GM18870 (cell line): ENCODE data around the gene IRX3.

Experiments
- ATAC-seq: cut with Tn5 transposase; IDR thresholded peaks from one replicate; pipeline ENCODE4 v1.9.1; 2021; ENCODE audit warnings: moderate library complexity; ENCODE audit not compliant: unreplicated experiment

Gene IRX3

DNA sequence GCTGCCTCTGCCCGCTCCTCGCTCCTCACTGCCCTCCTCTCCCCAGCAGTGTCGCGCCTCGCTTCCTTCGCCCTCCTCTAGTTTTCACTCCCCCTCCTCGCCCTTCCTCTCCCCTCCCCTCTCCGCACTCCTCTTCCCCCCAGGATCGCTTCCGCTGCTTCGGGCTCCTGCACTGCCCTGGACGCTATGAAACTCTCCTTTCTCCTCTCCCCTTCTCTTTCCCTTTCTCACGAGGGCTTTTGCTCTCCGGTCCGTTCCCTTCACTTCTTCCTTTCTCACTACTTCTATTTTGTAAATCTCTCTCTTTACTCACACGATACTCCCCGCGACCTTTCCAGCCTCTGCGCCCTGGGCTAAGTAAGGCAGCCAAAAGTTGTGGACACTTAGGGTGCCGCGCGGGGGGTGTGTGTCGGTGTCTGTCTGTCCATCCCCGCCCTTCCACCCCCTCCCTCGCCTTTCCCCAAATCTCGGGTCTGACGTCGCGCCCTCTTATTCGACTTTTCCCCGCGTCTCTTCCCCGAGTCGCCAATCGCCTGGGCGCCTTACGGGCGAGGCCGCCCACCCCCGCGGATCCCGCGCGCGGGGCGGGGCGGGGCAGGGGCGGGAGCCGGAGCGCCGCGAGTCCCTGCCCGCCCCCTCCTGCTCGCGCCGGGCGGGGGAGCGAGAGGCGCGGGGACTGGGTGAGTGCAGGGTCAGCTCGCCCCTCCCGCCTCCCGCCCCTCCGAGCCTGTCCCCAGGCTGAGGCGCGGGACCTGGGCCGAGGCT, at the start of gene IRX3:
Gene IRX3, minus strand, starts transcription at position 422 of the 765 bp plus-strand sequence. CDS start 737 bp downstream, outside the sequence.
- no peak for ATAC-seq

DNA sequence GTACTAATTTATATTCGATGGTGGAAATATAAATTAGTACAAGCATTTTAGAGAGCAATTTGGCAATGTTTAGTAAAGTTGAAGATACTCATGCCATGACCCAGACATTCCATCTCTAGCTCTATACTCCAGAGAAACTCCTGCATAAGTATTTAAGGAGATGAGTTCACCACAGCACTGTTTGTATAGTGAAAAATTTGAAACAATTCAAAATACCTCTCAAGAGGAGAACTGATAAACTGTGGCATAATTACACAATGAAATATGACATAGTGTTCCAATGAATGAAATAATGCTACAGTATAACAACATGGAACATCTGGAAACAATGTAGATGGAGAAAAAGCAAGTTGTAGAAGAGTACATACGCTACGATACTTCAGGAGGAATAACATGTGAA, 48.6 kb upstream of the IRX3 start:
- no peak for ATAC-seq

DNA sequence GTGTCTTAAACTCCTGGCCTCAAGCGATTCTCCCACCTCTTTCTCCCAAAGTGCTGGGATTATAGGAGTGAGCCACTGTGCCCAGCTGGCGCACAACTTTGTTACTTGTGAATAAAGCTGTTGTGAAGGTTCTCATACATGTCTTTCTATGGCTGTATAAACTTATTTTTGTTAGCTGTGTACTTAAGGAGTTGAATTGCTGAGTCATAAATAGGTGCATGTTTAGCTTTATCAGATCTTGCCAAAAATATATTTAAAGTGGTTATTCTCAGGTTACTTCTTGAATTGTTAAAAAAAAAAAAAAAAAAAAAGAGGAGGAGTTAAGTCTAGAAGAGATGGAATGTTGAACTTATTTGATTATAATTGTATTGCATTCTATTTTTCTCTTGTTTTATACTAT, 47.6 kb upstream of the IRX3 start:
- ATAC-seq = no peak

DNA sequence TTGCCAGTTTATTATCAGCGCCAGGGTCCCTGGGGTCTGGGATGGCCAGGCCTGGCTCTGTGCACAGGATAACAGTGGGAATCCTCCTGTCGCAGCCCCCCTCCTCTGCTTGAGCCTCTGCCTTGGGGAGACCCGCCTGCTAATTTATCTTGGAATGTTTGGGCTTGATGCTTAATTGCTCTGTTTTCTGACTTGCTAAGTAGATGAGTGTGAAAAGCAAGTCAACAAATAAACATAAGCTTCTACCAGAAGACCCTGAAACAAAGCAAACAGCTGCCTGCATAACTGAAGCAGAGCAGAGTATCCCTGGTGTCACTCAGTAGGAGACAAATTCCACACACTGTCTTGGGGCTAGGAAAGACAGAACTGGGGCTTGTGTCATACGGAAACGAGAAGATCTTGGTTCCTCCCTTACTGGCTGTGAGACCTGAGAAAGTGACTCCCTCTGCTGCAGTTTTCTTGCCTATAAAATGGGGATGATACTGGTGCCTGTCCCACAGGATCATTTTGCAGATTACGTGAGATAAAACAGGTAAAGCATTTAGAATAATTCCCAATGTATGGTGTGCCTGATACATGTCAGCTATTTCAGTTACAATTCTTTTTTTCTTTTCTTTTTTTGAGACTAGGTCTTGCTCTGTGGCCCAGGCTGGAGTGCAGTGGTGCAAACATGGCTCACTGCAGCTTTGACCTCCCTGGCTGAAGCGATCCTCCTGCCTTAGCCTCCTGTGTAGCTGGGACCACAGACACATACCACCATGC, 44.8 kb upstream of the IRX3 start:
- no peak for ATAC-seq

DNA sequence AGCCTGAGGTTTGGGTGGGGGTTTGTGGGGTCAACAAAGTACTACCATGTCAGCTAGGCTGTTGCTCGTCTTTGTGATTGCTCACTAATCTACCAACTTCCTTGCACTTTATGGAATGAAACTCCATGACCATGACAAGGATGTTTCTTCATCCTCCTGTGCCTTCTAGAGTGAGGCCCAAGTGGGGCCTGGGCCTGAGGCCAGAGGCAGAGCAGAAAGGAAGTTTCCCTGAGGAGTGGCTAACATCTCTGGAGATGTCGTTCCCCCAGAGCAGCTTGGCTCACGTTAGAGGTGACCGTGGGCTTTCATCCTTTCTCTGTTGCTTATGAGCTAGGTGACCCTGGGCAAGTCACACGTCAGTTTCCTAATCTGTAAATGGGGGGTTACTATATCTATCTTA, 41.0 kb upstream of the IRX3 start:
- no peak for ATAC-seq

DNA sequence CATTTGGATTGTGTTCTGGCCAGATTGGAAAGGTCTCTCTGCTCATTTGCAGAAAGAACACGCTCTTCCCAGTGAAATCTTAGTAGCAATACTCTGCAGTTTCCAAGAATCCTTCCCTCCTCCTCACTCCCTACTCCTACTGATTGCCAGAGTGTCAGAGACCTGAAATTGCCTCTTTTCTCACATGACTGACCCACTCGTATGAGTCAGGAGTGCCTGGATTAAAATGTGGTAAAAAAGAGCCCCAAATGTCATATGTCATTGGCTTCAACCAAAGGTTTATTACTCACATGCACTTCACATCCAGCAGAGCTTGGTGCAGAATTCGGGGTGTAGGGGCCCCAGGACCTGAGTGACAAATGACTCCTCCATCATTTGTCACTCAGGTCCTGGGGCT, 39.7 kb upstream of the IRX3 start:
- ATAC-seq = no peak

DNA sequence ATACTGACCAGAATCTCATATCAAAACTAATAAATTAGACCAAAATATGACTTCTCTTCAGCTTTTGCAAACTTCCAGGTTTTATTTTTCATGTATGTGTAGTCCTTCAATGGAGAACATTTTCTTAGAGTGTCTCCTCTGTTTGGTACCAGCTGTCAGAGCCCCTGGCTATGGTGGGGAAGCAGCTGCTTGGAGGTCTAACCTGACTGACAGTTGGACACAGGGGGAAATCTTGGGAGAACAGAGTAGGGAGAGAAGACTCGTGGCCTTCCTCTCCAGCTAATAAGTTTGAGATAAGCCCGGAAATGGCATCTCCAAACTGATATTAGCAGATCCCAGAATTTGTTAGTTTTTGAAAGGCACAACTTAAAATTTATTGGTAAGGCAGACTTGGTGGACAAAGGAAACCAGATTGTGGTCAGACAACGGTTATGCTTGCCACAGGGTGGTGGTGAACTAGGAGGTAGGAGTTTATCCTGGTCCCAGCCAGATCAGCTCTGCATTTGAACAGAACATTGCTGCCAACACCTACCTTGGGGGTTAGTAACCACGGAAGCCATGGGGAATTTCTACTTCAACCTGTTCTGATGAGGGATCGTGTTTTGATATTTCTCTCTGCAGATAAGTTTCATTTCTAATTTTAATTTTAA, 39.2 kb upstream of the IRX3 start:
- no peak for ATAC-seq

DNA sequence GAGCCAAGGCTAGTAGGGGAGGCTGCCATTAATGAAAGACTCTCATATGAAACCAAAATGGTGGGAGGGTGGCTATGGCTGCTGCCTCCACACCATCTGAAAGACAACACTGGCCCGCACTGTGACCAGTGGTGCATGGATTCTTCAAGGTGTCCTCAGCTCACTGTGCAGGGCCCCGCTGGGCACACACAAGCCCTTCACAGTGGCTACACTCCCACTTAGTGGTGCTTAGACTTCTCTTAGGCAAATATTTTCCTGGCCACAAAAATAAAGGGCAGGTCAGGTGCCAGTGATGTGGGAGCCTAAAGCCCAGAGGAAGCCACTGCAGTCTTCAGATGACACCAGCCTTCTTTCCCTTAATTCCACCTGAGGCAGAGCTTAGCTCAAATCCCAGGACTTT, 38.1 kb upstream of the IRX3 start:
- ATAC-seq = no peak

DNA sequence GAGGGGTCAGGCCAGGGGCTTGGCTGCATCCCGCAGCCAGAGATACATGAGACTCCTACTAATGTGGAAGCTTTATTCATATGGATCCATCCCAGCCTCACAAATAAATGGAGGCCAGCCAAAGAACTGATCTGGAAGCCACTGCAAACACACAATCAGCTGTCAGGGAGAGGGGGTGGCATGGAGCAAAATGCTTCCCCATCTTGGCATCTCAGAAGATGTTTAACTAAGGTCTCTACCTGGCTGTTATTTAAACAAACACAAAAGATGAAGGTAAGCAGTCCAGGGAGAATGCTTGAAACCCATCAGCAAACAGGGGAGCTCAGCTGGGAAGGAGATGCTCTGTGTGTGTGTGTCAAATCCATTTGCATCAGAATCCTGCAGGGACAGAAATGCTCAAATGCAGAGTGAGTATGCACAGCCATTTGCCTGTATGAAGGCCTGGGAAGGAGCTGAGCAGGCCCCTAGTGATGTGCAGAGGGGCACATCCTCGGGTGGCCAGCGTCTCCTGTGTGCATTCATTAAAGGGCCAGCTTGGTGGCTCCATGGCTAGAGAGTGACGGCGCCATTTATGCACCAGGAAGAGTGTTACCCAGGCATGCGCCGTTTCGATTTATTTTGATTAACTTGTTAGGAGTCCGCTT, 34.2 kb upstream of the IRX3 start:
- ATAC-seq = no peak

DNA sequence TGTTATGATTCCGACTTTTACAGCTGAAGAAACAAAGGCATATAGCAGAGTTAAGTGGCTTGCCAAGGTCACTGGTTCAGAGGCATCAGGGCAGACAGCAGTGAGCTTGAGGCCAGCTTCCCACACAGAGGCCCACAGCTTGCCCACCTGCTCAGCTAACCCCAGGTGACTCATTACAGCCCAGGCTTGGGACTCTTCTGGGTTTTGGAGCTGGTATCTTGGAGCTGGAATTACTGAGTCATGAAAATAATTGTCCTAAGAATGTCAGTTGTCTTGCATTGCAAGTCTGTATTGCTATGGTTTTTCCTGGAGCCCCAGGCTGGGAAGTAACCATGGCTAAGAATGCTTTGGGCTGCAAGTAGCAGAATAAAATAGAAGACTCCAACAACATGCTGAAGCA, 32.4 kb upstream of the IRX3 start:
- ATAC-seq = no peak

DNA sequence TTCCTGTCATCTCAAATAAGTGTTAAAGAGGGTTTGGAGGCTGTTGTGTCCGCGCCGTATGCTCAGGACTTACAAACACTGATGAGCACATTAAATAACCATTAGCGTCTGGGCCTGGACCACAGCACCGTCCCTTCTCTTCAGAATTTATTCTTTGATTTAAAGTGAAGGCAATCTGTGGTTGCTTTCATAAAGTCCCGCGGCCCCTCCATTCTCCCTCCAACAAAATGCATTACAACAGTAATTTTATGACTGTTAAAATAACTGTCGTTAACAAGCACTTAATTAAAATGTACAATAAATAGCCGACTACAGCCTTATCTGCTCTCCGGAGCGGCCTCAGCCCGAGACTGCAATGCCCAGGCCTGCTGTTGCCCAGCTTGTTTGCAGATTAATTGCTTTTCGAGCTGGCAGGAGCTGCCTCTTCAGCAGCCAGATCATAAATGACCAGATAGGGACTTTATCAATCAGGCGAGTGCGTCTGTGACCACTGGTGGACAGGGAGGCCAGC, 30.6 kb upstream of the IRX3 start:
- no peak for ATAC-seq

DNA sequence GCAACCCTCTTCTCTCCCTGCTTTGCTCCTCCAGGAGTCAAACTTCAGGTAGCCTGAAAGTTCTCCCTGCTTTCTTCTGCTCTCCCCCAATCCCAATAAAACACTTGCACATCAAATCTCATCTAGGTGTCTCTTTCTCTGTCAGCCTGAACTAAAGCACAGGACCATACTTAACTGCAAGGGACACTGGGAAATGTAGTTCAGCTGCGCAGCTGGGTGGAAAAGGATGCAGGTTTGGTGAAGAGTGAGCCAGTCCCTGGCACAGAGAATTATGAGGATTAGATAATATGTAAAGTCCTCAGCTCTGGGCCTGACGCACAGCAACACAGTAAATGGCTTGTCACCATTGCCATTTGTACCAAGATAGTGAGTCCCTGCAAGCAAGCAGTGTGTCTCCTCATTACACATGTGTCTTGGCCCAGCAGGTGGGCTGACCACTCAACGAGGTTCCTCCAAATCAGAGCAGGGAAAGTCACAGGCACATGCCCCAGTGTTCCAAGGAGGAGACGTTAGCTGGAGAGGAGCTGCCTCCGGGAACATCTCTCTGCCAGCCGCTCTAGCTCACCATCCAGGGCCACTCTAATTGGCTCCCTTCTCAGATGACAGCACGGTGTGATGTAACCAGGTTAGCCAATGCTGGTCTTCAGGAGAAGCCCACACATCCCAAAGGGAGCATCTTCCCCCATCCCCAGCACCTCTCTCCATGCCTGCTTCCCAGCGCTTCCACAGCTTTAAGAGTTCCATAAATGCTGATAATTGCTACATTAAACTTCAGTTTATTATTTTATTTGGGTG, 29.7 kb upstream of the IRX3 start:
- ATAC-seq = no peak

DNA sequence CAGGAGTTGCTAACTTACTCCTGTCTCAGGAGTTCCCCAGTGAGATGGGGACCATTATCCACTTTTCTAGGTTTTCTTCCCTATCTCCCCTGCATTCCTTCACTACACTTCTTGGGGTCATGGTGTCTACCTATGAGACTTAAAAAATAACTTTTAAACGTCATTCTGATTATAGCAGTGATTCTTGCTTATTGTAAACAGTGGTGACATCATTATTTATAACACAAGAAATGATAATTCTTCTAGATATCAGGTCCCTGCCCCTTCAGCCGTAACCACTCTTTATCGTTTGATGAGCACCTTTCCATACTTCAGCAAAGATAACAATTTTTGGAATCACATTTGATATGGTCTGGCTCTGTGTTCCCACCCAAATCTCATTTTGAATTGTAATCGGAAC, 27.2 kb upstream of the IRX3 start:
- ATAC-seq = no peak

DNA sequence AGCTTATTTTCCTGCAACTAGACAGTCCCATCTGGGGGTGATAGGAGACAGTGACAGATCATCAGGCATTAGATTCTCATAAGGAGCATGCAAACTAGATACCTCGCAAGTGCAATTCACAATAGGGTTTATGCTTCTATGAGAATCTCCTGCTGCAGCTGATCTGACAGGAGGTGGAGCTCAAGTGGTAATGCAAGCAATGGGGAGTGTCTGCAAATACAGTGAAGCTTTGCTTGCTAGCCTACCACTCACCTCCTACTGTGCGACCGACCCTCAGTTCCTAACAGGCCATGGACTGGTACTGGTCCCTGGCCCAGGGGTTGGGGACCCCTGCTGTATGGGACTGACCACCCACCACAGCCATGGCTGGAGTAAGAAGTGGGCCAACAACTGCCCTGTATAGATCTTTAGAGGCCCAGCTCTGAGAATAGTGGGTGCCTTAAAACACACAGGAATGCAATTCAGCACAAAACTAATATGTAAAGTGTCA, 26.0 kb upstream of the IRX3 start:
- ATAC-seq = no peak

DNA sequence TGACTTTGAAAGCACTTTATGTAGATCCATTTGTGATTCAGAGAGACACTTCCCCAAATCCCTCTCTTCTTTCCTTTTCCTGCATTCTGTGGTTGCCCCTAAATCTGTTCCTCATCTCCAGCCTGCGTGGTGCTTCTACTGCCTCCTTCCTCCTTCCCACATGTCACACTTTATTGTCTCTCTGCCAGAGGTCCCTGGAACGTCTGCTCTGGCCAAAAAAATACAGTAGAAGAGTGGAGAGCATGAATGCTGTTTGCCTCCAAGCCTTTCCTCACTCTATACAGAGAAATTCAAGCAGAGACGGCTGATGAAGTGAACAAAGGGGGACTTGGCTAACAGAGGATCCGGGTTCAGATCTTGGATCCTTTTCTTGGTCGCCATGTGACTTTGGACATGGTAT, 22.8 kb upstream of the IRX3 start:
- no peak for ATAC-seq

DNA sequence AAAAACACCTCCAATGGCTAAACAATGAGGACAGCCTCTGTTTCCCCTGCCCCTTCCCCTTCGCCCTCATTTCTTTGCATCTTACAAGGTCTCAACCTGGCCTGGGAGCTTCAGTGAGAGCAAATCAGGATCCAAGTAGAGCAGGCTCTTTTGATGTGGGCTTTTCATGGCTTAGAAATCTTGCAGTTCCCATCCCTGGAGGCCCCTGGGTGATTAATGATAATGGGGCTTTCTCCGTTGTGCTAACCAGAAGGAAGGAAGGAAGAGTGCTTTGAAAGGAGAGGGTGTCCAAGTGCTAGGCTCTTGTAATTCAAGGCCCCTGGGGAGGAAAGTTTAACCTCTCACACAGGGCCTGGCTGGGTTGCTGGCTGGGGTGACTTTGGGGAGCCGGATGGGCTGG, 18.5 kb upstream of the IRX3 start:
- ATAC-seq = no peak

DNA sequence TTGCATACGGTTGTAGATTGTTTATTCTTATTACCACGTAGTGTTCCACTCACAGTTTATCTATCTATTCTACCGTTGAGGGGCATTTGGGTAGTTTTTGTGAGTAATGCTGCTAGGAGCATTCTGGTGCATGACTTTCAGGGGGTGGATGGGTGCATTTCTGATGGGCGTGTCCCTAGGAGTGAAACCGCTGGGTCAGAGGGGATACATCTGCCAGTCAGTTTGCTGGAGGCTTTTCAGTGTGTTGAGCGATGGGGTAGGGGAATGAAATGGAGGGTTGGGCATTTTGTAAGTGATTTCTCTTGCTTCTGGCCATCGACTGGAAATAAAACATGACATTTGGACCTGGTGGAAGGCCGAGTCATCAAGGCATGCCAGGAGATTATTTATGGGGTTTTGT, 17.0 kb upstream of the IRX3 start:
- no peak for ATAC-seq

DNA sequence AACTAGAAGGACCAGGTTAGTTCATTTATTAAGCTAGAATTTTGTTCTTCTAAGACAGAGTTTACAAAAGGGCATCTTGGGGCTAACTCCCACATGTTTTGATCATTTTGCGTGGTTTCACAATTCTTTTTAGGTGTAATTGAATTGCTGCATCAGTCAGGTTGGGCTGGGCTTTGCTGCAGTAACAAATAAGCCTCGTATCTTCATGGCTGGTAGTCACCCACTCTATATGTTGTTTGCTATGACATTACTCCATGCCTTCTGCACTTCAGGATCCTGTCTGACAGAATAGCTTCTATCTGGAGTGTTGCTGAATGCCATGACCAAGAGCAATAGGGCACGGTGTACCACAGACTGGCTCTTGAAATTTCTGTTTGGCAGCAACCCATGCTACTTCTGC, 10.6 kb upstream of the IRX3 start:
- no peak for ATAC-seq

DNA sequence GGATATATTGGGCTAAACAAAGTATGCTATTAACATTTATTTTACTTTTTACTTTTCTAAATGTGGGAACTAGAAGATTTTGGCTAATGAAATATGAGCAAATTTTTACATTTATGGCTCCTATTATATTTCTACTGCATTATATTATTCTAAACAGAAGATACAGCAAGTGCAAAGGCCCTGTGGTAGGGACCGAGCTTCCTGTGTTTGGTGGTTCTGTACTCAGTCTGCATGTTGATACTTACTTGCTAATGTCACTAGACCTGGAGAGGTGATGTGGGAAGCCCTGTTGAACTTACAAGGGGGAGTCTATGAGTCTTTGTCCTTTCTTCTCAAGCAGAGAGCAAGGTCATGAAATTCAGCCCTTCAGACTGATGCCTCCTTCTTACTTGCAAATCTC, 10.0 kb upstream of the IRX3 start:
- no peak for ATAC-seq
